DMS79 treated with DMSO at 0.1 percent for 48 hours (cell line): ENCODE data around the gene TIMD4.
"Not testable (repeated sequence)": the region's sequence is repeated elsewhere in the genome, so short reads cannot be mapped to it uniquely, and the experiment has no call there.

ENCODE experiments used
- DNase-seq: peaks from one replicate; lab custom pipeline; 2025; lab: John Stamatoyannopoulos, UW

TIMD4 gene

GRCh38 chr5:156963125-156963524 is at the start of gene TIMD4:
Gene TIMD4 (minus strand): TSS chr5:156963226. CDS start chr5:156963198, 28 bp downstream.
- no peak for DNase-seq

GRCh38 chr5:157006262-157006661 is 43.2 kb upstream of the TIMD4 start:
- DNase-seq = no peak

GRCh38 chr5:157004893-157005551 is 42.0 kb upstream of the TIMD4 start:
- DNase-seq = no peak

GRCh38 chr5:156991714-156992113 is 28.7 kb upstream of the TIMD4 start:
- no peak for DNase-seq

- no peak for DNase-seq
Observed at GRCh38 chr5:156984064-156984463, 21.0 kb upstream of the TIMD4 start.

- DNase-seq = no peak
Observed at GRCh38 chr5:156981481-156981880, 18.5 kb upstream of the TIMD4 start.

GRCh38 chr5:156974328-156974727 is 11.3 kb upstream of the TIMD4 start:
- DNase-seq = no peak

- peak; percentile 35 for DNase-seq
Observed at GRCh38 chr5:156971848-156972525, 9.0 kb upstream of the TIMD4 start.

GRCh38 chr5:156971415-156971814 is 8.4 kb upstream of the TIMD4 start:
- DNase-seq = no peak

- DNase-seq = not testable (repeated sequence)
Observed at GRCh38 chr5:156967386-156967785, 4.4 kb upstream of the TIMD4 start.

- peak; percentile 63 for DNase-seq
Observed at GRCh38 chr5:156956321-156956720, 6.7 kb downstream of the TIMD4 start.

GRCh38 chr5:156951359-156951758 is 11.7 kb downstream of the TIMD4 start:
- no peak for DNase-seq

GRCh38 chr5:156950716-156951115 is 12.3 kb downstream of the TIMD4 start:
- no peak for DNase-seq

GRCh38 chr5:156949424-156949823 is 13.6 kb downstream of the TIMD4 start:
- DNase-seq = no peak

GRCh38 chr5:156947925-156948324 is 15.1 kb downstream of the TIMD4 start:
- no peak for DNase-seq

- no peak for DNase-seq
Observed at GRCh38 chr5:156942064-156942463, 21.0 kb downstream of the TIMD4 start.

- DNase-seq = not testable (repeated sequence)
Observed at GRCh38 chr5:156940462-156940861, 22.6 kb downstream of the TIMD4 start.

GRCh38 chr5:156936972-156937371 is 26.1 kb downstream of the TIMD4 start:
- DNase-seq = no peak

GRCh38 chr5:156934450-156935211 is 28.4 kb downstream of the TIMD4 start:
- DNase-seq = no peak

GRCh38 chr5:156929366-156929948 is 33.6 kb downstream of the TIMD4 start:
- no peak for DNase-seq

- DNase-seq = no peak
Observed at GRCh38 chr5:156927545-156927944, 35.5 kb downstream of the TIMD4 start.

- DNase-seq = not testable (repeated sequence)
Observed at GRCh38 chr5:156925767-156926166, 37.3 kb downstream of the TIMD4 start.
